ENCODE results near the gene PLD2.
"Not testable (repeated sequence)": the region's sequence is repeated elsewhere in the genome, so short reads cannot be mapped to it uniquely, and the experiment has no call there.

PLD2 gene

DNA sequence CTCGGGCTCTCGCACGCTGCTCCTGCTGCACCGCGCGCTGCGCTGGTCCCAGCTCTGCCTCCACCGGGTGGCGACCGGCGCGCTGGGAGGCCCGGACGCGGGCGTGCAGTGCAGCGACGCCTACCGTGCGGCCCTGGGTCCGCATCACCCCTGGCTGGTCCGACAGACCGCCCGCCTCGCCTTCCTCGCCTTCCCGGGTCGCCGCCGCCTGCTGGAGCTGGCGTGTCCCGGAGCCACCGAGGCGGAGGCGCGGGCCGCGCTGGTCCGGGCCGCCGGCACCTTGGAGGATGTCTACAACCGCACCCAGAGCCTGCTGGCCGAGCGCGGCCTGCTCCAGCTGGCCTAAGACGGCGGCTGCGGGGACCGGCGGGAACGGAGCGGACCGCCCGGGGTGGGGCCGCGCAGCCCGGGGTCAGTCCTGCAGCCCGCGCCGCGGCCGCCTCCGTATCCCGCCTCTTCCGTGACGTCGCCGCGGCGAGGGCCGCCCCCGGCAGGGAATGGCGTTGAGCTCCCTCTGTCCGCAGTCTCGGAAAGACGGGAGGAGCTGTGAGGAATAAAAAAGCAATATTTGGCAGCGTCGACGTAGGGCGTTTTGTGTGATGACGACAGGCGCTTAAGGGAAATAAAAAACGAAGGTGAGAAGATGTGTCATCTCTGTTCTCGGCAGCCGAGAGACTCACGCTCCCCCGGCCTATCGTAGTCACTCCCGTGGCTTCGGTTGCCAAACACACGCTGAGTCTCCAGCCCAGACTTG lies 16.8 kb upstream of the PLD2 start:
- peak; percentile 96 for DNase-seq (ENCODE audit: low spot score)

DNA sequence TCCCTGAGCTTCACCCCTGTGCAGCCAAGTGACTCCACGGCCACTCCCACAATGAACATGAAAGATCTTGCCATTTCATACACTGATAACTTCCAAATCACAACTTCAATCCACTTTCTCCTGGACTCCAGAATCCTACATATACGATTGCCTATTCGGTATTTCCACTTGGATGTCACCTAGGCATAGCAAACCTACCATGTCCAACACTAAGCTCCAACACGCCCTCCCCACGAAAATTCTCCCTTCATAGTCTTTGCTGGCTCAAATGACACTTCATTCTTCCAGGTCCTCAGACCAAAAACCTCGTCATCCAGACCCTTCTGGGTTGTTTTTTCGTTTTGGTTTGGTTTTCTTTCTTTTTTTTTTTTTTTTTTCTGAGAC lies 16.3 kb upstream of the PLD2 start:
- no peak for DNase-seq (ENCODE audit: low spot score)

DNA sequence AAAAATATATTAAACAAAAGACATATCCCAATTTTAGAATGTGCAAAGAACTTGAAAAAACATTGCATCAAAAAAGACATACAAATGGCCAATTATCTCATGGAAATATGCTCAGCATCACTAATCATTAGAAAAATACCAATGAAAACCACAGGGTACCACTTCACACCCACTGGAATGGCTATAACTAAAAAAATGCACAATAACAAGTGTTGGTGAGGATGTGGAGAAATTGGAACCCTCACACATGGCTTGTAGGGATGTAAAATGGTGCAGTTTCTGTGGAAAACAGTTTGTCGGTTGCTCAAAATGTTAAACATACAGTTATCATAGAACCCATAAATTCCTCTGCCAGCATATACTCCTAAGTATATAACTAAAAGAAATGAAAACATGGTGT lies 11.8 kb upstream of the PLD2 start:
- no peak for DNase-seq (ENCODE audit: low spot score)

GRCh38 chr17:4796552-4796920 lies 10.4 kb upstream of the PLD2 start:
- DNase-seq (ENCODE audit: low spot score), result peak; percentile 74

GRCh38 chr17:4800462-4801196 lies 6.3 kb upstream of the PLD2 start:
- DNase-seq (ENCODE audit: low spot score), result no peak

- DNase-seq (ENCODE audit: low spot score), result no peak
Observed at GRCh38 chr17:4802228-4802627, 4.7 kb upstream of the PLD2 start, which contains the start of gene C17orf114. TSS of gene C17orf114 (minus strand) at chr17:4802328.

DNA sequence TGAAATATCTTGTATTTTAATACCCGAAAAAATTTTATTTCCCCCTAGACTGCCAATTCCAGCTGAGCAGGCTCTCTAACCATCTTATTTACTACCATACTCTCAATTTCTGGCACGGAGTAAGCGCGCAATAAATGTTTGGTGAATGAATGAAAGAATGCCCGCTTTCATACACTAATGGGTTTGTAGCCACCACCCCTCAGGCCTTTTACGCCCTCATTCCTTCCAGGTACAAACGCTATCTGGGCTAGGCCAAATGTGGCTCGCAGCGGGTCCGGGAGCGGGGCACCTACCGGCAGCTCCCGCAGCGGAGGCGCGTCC lies 536 bp upstream of the PLD2 start:
- no peak for DNase-seq (ENCODE audit: low spot score)

DNA sequence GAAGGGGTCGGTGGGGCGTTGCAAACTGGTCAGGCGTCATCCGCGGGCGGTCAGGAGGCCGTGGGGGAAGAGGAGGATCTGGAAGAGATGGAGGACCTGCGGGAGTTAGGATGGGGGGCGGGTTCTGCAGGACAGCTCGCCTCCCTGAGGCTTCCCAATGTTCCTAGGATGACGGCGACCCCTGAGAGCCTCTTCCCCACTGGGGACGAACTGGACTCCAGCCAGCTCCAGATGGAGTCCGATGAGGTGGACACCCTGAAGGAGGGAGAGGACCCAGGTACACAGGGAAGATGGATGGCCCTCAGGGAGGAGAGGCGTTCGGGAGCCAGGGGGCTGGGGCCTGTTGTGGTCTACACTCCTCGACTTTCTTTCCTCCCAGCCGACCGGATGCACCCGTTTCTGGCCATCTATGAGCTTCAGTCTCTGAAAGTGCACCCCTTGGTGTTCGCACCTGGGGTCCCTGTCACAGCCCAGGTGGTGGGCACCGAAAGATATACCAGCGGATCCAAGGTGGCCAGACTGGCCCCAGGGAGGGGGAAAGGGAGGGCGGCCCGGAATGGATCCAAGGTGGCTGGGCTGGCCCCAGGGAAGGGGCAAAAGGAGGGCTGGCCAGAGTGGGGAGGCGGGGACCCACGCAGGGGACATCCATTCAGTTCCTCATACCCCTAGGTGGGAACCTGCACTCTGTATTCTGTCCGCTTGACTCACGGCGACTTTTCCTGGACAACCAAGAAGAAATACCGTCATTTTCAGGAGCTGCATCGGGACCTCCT lies 839 bp downstream of the PLD2 start:
- DNase-seq (ENCODE audit: low spot score), result peak; percentile 54

- no peak for DNase-seq (ENCODE audit: low spot score)
Observed at GRCh38 chr17:4808378-4808767, 1.4 kb downstream of the PLD2 start.

DNA sequence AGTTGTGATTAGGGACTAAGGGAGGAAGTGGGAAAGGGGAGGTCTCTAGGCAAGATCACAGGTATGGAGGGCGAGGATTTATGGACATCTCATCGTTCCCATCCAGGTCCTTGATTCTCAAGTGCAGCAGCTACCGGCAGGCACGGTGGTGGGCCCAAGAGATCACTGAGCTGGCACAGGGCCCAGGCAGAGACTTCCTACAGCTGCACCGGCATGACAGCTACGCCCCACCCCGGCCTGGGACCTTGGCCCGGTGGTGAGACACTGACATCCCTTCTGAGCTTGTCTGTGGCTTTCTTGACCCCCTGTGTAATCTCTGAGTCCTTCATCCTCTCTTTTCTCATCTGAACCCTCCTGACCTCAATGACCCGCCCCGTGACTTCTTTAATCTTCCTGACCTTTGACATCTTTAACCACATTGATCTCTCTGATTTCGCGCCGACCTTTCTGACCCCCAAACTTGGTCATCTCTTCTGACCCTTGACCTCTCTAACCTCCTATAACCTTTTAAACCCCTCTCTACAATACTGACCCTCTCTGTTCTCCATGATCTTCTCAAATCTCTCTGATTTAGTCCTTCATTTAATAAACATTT lies 3.8 kb downstream of the PLD2 start:
- no peak for DNase-seq (ENCODE audit: low spot score)

DNA sequence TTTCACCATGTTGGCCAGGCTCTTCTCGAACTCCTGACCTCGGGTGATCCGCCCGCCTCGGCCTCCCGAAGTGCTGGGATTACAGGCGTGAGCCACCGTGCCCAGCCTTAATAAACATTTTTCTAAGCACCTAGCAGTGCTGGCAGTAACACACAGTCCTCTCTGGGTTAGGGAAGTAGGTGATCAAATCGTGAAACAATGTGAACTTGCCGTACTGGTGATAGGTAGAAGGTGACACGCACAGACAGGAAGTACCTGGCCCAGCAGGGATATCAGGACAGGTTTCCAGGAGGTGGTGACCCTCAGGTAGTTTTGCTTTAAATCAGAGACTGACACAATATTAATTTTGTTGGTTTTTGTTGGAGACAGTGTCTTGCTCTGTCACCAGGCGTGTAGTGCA lies 4.5 kb downstream of the PLD2 start:
- no peak for DNase-seq (ENCODE audit: low spot score)

- DNase-seq (ENCODE audit: low spot score), result no peak
Observed at GRCh38 chr17:4812690-4813089, 5.7 kb downstream of the PLD2 start.

DNA sequence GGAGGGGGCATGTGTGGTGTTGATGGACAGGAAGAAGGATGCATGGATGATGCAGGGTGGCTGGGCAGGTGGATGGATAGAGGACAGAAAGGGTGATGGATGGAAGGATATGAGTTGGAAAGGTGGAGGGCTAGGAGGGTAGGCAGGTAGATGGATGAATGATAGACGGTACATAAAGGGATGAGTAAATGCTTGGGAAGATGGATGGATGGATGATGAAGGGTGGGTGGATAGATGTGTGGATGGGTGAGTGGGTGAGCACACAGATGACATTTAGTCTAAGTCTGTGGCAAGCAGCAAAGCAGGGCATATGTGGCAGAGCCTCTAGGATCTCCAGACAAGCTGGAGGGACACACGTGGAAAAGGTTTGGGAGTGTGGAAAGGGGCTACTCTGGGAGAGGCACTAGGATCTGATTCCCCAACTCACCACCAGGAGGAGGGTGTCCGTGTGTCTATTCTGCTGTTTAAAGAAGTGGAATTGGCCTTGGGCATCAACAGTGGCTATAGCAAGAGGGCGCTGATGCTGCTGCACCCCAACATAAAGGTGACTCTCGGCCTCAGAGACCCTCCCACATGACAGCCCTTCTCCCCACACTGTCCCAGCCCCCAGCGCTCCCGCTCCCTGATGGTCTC lies 8.2 kb downstream of the PLD2 start:
- DNase-seq (ENCODE audit: low spot score), result no peak

GRCh38 chr17:4816826-4817225 lies 9.9 kb downstream of the PLD2 start:
- DNase-seq (ENCODE audit: low spot score), result no peak

GRCh38 chr17:4818276-4818675 lies 11.3 kb downstream of the PLD2 start:
- no peak for DNase-seq (ENCODE audit: low spot score)

GRCh38 chr17:4822835-4823234 lies 15.9 kb downstream of the PLD2 start:
- DNase-seq (ENCODE audit: low spot score), result no peak

DNA sequence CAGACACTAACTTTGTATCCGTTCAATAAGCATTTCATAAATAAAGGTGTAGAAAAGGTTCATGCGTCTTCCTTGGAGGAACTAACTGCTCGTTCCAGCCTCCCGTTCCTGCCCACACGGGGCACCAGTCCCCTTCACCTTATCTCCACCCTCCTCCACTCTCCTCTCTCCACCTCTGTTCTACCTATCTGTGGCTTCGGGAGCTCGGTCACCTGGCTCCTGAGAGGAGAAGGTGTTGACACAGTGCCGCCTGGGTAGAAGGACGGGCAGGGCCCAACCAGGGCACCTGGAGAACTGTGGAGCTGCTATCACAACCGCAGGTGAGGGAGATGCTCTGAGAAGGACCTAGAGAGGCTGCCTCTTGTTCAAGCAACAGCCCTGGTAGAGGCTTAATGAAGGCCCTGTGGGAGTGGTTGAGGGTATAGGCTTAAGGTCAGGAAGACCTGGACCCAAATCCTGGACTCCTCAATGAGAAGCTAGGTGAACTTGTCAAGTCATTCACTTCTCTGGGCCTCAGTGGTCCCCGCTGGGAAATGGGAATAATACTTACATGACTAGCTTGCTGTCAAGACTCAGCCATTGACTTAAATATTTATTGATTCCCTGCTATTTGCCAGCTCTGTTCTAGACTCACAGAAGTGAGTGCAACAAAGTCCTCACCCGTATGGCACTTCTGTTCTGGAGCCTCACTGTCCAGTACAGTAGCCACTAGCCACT lies 16.6 kb downstream of the PLD2 start:
- no peak for DNase-seq (ENCODE audit: low spot score)

DNA sequence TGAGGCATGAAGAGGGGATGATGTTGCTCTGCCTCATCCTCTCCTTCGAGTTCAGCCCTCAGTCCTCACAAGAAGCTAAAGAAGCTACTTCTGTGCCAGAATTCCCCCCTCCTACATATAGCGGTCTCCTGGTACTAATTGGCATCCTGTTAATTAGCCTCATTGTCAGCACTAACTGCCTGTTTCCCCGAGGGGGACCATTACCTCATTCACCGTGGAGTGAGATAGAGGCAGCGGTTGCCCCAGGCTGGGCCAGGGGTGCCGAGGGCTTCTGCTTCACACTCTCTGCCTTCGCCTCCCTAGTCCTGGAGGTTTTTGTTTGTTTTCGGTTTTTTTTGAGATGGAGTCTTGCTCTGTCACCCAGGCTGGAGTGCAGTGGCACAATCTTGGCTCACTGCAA lies 20.4 kb downstream of the PLD2 start:
- DNase-seq (ENCODE audit: low spot score), result no peak

DNA sequence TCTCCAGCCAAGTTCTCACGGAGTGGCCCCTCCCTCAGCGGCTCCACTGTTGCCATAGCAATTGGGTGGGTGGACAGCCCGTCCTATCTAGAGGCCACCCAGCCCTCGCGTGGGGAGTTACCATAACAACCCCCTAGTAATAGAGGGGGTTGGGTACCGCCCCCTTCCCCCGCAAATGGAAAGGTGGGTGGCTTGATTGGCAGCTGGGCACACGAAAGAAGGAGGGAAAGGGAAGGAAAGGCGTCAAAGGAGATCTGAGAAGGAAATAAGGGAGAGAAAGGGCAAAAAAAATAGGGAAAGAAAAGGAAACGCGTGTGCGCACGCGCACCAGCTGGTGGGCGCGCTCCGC lies 25.9 kb downstream of the PLD2 start:
- DNase-seq (ENCODE audit: low spot score), result not testable (repeated sequence)

DNA sequence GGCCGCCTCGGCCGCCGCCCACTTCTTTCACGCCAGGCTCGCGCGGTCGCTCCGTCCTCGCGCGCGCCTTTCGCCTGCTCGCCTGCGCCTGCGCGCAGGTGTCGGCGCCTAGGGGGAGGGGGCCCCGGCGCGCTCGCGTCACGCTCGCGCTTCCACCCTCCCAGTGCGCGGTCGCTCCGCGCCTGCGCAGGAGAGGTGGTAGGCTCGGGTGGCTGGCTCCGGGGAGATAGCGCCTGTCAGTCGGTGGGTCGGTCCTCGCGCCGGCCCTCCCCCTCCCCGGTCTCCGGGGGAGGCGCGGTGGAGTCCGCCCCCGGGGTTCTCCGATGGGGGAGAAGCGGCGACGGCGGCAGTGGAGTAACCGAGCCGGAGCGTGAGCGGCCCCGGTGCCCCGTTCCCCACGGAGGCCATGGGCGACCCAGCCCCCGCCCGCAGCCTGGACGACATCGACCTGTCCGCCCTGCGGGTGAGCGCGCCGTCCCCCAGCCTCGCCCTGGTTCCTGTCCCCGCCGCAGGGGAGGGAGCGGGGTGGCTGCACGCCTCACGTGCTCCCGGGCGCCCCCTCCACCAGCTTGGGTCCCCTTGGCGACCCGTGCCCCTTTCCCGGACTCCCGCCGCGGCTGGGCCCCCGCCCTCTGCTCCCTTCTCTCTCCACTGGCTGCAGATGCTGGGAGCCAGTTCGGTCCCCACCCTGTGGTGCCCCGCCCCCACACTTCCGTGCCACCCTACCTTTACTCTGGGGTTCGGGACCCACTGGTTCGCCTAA lies 26.4 kb downstream of the PLD2 start, which contains the start of gene MINK1:
Gene MINK1, plus strand, starts transcription at position 163 of the 763 bp plus-strand sequence. Its CDS starts 244 bp downstream, at position 407.
- peak; percentile 100 for DNase-seq (ENCODE audit: low spot score)

All from GM03348 (cell line).